T-helper 1 cell treated with Interleukin-12 subunit alpha and Interleukin-12 subunit beta and Interleukin-4 antibody, amounts not matched to agents 30 ng/mL and 1 ng/mL, for 36 hours (primary cell): Measurements from ENCODE around the gene ICOS. TPM values are rescaled to one million over a fixed set of nuclear protein-coding genes. Genes with fewer than 3 reads are reported as not detected.

ENCODE experiments used
- intact Hi-C: fragments of 100-400 bp; cut with micrococcal nuclease; formaldehyde crosslinking; loops from one replicate; pipeline ENCODE4 v1.15.1; 2024
- total RNA-seq: library from RNA; stranded (reverse); gene quantifications from 2 replicates; pipeline ENCODE4 v1.2.3, GENCODE V29; 2022

The ICOS gene
- total RNA-seq: 63.1 and 64.1 TPM in 2 replicates

GRCh38 chr2:203936535-203936934, at the start of gene ICOS:
Gene ICOS, plus strand, starts transcription at chr2:203936763. Its CDS starts 52 bp downstream, at chr2:203936815.
- intact Hi-C loops: loop anchor here (2.0 to 5.0 kb wide), 6 partner anchors 14 to 1299 kb away; partner anchors contain the start of genes ABI2 and CYP20A1

GRCh38 chr2:203887677-203888076, 48.9 kb upstream of the ICOS start:
- intact Hi-C loops: no loop called here

- intact Hi-C loops: no loop called here
Measured at GRCh38 chr2:203889542-203889941, 47.0 kb upstream of the ICOS start.

GRCh38 chr2:203889944-203890343, 46.6 kb upstream of the ICOS start:
- intact Hi-C loops: loop anchor here (5.0 kb wide), 1 partner anchor 313 kb away; no protein-coding TSS in a partner anchor

- intact Hi-C loops: loop anchor here (1.0 to 5.0 kb wide), 7 partner anchors 19 to 313 kb away; partner anchors contain the start of gene CTLA4
Measured at GRCh38 chr2:203890733-203891132, 45.8 kb upstream of the ICOS start.

GRCh38 chr2:203891474-203891873, 45.1 kb upstream of the ICOS start:
- intact Hi-C loops: loop anchor here (1.0 to 5.0 kb wide), 7 partner anchors 18 to 314 kb away; partner anchors contain the start of gene CTLA4

GRCh38 chr2:203892207-203892606, 44.4 kb upstream of the ICOS start:
- intact Hi-C loops: loop anchor here (5.0 kb wide), 1 partner anchor 315 kb away; no protein-coding TSS in a partner anchor

GRCh38 chr2:203893401-203893800, 43.2 kb upstream of the ICOS start:
- intact Hi-C loops: loop anchor here (5.0 kb wide), 1 partner anchor 316 kb away; no protein-coding TSS in a partner anchor

- intact Hi-C loops: loop anchor here (1.0 to 5.0 kb wide), 2 partner anchors 36 to 317 kb away; no protein-coding TSS in a partner anchor
Measured at GRCh38 chr2:203893840-203894239, 42.7 kb upstream of the ICOS start.

- intact Hi-C loops: loop anchor here (1.0 to 5.0 kb wide), 2 partner anchors 36 to 317 kb away; no protein-coding TSS in a partner anchor
Measured at GRCh38 chr2:203894262-203894661, 42.3 kb upstream of the ICOS start.

- intact Hi-C loops: no loop called here
Measured at GRCh38 chr2:203897544-203897943, 39.0 kb upstream of the ICOS start.

GRCh38 chr2:203898657-203899056, 37.9 kb upstream of the ICOS start:
- intact Hi-C loops: no loop called here

- intact Hi-C loops: no loop called here
Measured at GRCh38 chr2:203900253-203900652, 36.3 kb upstream of the ICOS start.

GRCh38 chr2:203904022-203904421, 32.5 kb upstream of the ICOS start:
- intact Hi-C loops: no loop called here

- intact Hi-C loops: loop anchor here (5.0 kb wide), 2 partner anchors 173 to 253 kb away; no protein-coding TSS in a partner anchor
Measured at GRCh38 chr2:203905656-203906055, 30.9 kb upstream of the ICOS start.

GRCh38 chr2:203908066-203908796, 28.3 kb upstream of the ICOS start:
- intact Hi-C loops: loop anchor here (2.0 to 5.0 kb wide), 4 partner anchors 176 to 373 kb away; partner anchors contain the start of genes CD28 and RAPH1

GRCh38 chr2:203908797-203909185, 27.8 kb upstream of the ICOS start:
- intact Hi-C loops: loop anchor here (1.0 to 5.0 kb wide), 11 partner anchors 17 to 683 kb away; partner anchors contain the start of genes CD28 and RAPH1

GRCh38 chr2:203909261-203909967, 27.1 kb upstream of the ICOS start:
- intact Hi-C loops: loop anchor here (1.0 to 5.0 kb wide), 11 partner anchors 18 to 684 kb away; partner anchors contain the start of genes CD28 and RAPH1

GRCh38 chr2:203909974-203910373, 26.6 kb upstream of the ICOS start:
- intact Hi-C loops: loop anchor here (1.0 to 5.0 kb wide), 11 partner anchors 19 to 685 kb away; partner anchors contain the start of genes CD28 and RAPH1

GRCh38 chr2:203913947-203914346, 22.6 kb upstream of the ICOS start:
- intact Hi-C loops: no loop called here

- intact Hi-C loops: no loop called here
Measured at GRCh38 chr2:203914546-203915182, 21.9 kb upstream of the ICOS start.
